Prostate gland (tissue), 2 donors: ENCODE results near the gene PON1. TPM values are rescaled to one million over a fixed set of nuclear protein-coding genes. Genes with fewer than 3 reads are reported as not detected.

ENCODE experiments used
- DNase-seq: peaks from one replicate; pipeline ENCODE4 v3.0.0-alpha.2; 2019; ENCODE audit warnings: low spot score
- H3K27ac ChIP-seq, 2 donors: fragments of 200-600 bp; sonication (generic); 2 replicates each; pipeline ENCODE4 v1.5.1; 2017 to 2019
- H3K27me3 ChIP-seq: fragments of 200-600 bp; sonication (generic); replicated peaks from 2 replicates; pipeline ENCODE4 v1.5.1; 2019; ENCODE audit not compliant: insufficient read depth
- H3K36me3 ChIP-seq, 2 donors: fragments of 200-600 bp; sonication (generic); 1 replicate in 1 of 2; 2 replicates in 1 of 2; pipeline versions ENCODE4 v1.5.1 to v1.8.1; 2017 to 2019
- H3K4me1 ChIP-seq: fragments of 200-600 bp; sonication (generic); replicated peaks from 2 replicates; pipeline ENCODE4 v1.5.1; 2019
- H3K4me3 ChIP-seq, 2 donors: fragments of 200-600 bp; sonication (generic); 2 replicates each; pipeline ENCODE4 v1.5.1; 2017 to 2019
- H3K9me3 ChIP-seq: fragments of 200-600 bp; sonication (generic); 2 replicates; pipeline ENCODE4 v1.5.1; 2017
- POLR2A ChIP-seq: fragments of 450-650 bp; IDR thresholded peaks from one replicate; pipeline ENCODE4 v1.6.1; 2016; ENCODE audit warnings: antibody characterized with exemption, mild to moderate bottlenecking
- POLR2AphosphoS5 ChIP-seq: sonication (generic); formaldehyde crosslinking; IDR thresholded peaks from one replicate; pipeline ENCODE4 v1.6.1; 2017; ENCODE audit warnings: antibody characterized with exemption
- WGBS: methylation state at CpG from one replicate; pipeline ENCODE4 v1.1.5; 2018; 5-methylcytosine and 5-hydroxymethylcytosine counted together
- intact Hi-C: fragments of 100-400 bp; cut with DNase I; formaldehyde crosslinking; loops from one replicate; pipeline ENCODE4 v1.14.2; 2022
- total RNA-seq, 2 donors: library from RNA; depleted of rRNA; stranded (reverse); fragments of >200 nt; gene quantifications; one replicate each; pipeline ENCODE4 v1.1.0, GENCODE V29; 2016
- TF ChIP-seq, protein P1 (sequence below), 4 experiments: fragments of 200-600 bp in 2 of 4; fragments of 450-650 bp in 2 of 4; sonication (generic) in 2 of 4; IDR thresholded peaks; 1 replicate in 3 of 4; 2 replicates in 1 of 4; pipeline ENCODE4 v1.5.1; 2016 to 2019; ENCODE audit warnings: antibody characterized with exemption in 4 of 4, mild to moderate bottlenecking in 2 of 4, moderate library complexity in 2 of 4

The PON1 gene
- total RNA-seq: under 1 TPM in 1 of 2 donors, not detected in 1; 0.87 TPM

DNA sequence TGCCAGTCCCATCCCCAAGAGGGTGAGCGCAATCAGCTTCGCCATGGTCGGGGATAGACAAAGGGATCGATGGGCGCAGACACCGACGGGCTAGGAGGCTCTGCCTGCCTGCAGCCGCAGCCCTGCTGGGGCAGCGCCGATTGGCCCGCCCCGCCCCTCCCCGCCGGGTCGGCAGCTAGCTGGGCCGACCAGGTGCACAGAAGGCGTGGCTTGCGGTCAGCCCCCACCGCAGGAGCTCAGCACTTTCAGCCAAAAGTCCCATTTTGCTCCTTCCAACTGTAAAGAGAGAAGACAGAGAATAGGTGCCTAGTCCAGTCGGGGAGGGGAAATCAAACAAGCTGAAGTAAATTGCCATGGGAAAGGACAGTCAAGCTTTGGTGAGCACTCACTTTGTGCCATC, at the start of gene PON1:
TSS of gene PON1 (minus strand) at position 102 of the 400 bp plus-strand sequence. CDS start at position 45, 57 bp downstream.
- no peak within 1 kb of the TSS for H3K4me3 ChIP-seq
- no peaks in the 10 kb centered on the region for H3K9me3 ChIP-seq
- DNase-seq: no peak
- H3K27me3 ChIP-seq: no peaks in the 10 kb centered on the region
- TF ChIP-seq POLR2A (no peak), POLR2AphosphoS5 (no peak)
- TF ChIP-seq, protein P1, sequence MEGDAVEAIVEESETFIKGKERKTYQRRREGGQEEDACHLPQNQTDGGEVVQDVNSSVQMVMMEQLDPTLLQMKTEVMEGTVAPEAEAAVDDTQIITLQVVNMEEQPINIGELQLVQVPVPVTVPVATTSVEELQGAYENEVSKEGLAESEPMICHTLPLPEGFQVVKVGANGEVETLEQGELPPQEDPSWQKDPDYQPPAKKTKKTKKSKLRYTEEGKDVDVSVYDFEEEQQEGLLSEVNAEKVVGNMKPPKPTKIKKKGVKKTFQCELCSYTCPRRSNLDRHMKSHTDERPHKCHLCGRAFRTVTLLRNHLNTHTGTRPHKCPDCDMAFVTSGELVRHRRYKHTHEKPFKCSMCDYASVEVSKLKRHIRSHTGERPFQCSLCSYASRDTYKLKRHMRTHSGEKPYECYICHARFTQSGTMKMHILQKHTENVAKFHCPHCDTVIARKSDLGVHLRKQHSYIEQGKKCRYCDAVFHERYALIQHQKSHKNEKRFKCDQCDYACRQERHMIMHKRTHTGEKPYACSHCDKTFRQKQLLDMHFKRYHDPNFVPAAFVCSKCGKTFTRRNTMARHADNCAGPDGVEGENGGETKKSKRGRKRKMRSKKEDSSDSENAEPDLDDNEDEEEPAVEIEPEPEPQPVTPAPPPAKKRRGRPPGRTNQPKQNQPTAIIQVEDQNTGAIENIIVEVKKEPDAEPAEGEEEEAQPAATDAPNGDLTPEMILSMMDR (IDR thresholded peaks at IDR 0.05): no peak
- no peaks in the 10 kb centered on the region for H3K4me1 ChIP-seq
- 15% methylated on average over 20 of the region's 20 CpGs for WGBS
- intact Hi-C loops: no loop called here
- H3K27ac ChIP-seq: no peak within 1 kb of the TSS
- H3K36me3 ChIP-seq: no peaks in the 10 kb centered on the region

GRCh38 chr7:95373323-95373722, 49.0 kb upstream of the PON1 start:
- WGBS: 93% methylated on average over 4 of the region's 4 CpGs
- intact Hi-C loops: no loop called here
- no peaks in the 10 kb centered on the region for H3K36me3 ChIP-seq
- DNase-seq: no peak
- H3K4me3 ChIP-seq: no peak overlapping the region
- no peaks in the 10 kb centered on the region for H3K4me1 ChIP-seq
- H3K27me3 ChIP-seq: no peaks in the 10 kb centered on the region
- TF ChIP-seq, protein P1 (IDR thresholded peaks at IDR 0.05): no peak
- TF ChIP-seq POLR2A (no peak), POLR2AphosphoS5 (no peak)
- H3K27ac ChIP-seq: no peak overlapping the region
- no peaks in the 10 kb centered on the region for H3K9me3 ChIP-seq

DNA sequence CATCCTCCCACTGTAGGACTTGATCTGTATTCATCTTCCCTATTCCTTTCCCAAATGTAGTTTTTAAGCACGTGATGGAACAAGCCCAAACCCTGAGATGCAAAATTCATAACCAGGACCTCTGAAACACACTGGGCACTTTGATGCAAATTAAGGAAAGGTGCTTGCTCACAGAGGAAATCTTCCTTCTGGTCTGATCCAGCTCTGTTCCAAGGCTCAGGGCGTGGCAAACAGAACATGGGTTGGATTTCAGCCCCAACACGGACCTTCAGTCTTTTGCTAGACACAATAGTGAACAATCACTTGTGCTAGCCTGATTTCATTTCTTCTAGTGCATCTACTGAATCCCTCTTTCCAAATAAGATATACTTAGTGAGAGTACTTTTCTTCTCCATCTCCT, 43.9 kb upstream of the PON1 start:
- TF ChIP-seq POLR2AphosphoS5 (no peak), POLR2A (no peak)
- TF ChIP-seq, protein P1 (IDR thresholded peaks at IDR 0.05): no peak
- no peak overlapping the region for H3K27ac ChIP-seq

GRCh38 chr7:95367606-95368005, 43.3 kb upstream of the PON1 start:
- H3K4me3 ChIP-seq: no peak overlapping the region
- no peak for TF ChIP-seq POLR2AphosphoS5
- TF ChIP-seq, protein P1 (IDR thresholded peaks at IDR 0.05): no peak
- TF ChIP-seq POLR2A: no peak
- no peak for DNase-seq
- intact Hi-C loops: no loop called here
- no peaks in the 10 kb centered on the region for H3K27me3 ChIP-seq
- no peaks in the 10 kb centered on the region for H3K9me3 ChIP-seq
- H3K4me1 ChIP-seq: no peaks in the 10 kb centered on the region
- H3K27ac ChIP-seq: no peak overlapping the region
- WGBS: 76% methylated on average over 1 of the region's 1 CpG
- no peaks in the 10 kb centered on the region for H3K36me3 ChIP-seq

More for the DNA sequence above, 43.9 kb upstream of the PON1 start:
- DNase-seq: no peak
- WGBS: 81% methylated on average over 3 of the region's 3 CpGs
- no peaks in the 10 kb centered on the region for H3K9me3 ChIP-seq
- H3K27me3 ChIP-seq: no peaks in the 10 kb centered on the region
- intact Hi-C loops: no loop called here
- no peaks in the 10 kb centered on the region for H3K4me1 ChIP-seq
- no peak overlapping the region for H3K4me3 ChIP-seq
- no peaks in the 10 kb centered on the region for H3K36me3 ChIP-seq

- Histone ChIP-seq H3K4me3 (no peak overlapping the region), H3K9me3 (no peaks in the 10 kb centered on the region), H3K4me1 (no peaks in the 10 kb centered on the region), H3K27ac (no peak overlapping the region), H3K27me3 (no peaks in the 10 kb centered on the region), H3K36me3 (no peaks in the 10 kb centered on the region)
- WGBS: 96% methylated on average over 1 of the region's 1 CpG
- TF ChIP-seq POLR2A: no peak
- TF ChIP-seq, protein P1 (IDR thresholded peaks at IDR 0.05): no peak
- no peak for TF ChIP-seq POLR2AphosphoS5
- intact Hi-C loops: no loop called here
- no peak for DNase-seq
These were observed 40.8 kb upstream of the PON1 start for GRCh38 chr7:95365151-95365550.
